ENCODE data around the gene ASRGL1.
A peak's percentile ranks its signal among the peaks of the same experiment; 100 is the strongest.

Gene ASRGL1

DNA sequence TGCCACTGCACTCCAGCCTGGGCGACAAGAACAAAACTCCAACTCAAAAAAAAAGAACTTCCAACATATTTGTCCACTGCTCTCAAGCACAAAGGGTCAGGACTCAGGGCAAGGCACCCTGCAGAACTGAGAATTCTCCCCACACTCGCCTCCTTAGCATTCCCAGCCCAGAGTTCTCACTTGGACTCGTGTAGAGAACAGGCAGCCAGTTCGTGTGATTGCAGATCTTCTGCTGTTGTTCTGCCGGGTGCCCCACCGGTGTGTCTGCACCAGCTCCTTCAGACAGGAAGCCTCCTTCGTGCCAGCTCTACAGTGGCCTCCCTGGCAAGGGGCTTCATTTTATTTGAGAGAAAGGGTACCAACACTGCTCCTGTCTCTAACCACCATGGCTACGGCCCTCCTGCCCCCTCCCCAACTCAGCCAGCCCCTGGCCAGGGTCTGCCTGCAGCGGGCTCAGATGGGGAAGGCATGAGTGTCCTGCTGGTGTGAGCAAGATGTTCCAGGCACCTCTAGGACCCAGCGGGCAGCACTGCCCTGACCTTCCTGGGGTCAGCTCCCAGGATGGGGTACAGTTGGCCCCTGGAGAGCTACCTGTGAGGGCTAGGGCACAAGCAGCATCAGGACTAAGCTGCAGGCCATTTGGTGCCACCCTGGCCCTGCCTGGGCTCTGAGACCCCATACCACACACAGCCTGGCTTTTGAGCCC, 62.1 kb downstream of the ASRGL1 start:
- Histone ChIP-seq H3K4ac (ENCODE audit: low read depth in 1 of 2, low read length in 2 of 2) (peak overlapping the region; percentile 21 to 35), H4K91ac (ENCODE audit: low read length) (peak overlapping the region; percentile 90), H2BK12ac (ENCODE audit: low read length in 2 of 2) (peak overlapping the region; percentile 40 to 79), H3K23ac (ENCODE audit: low read length in 2 of 2) (no peak overlapping the region), H3K27me3 (ENCODE audit: control insufficient read depth in 1 of 2, insufficient read depth in 1 of 2, low read length in 2 of 2) (no peaks in the 10 kb centered on the region), H3K18ac (ENCODE audit: low read depth in 1 of 2, low read length in 2 of 2) (peak overlapping the region; percentile 1 to 45), H3K27ac (ENCODE audit: low read length, poor library complexity, severe bottlenecking) (no peak overlapping the region), H3K4me2 (ENCODE audit: low read length, poor library complexity, severe bottlenecking) (no peak overlapping the region), H3K4me1 (ENCODE audit: control insufficient read depth, insufficient read depth, low read depth, low read length) (peaks cover 22% of the 10 kb centered on the region), H2AK5ac (ENCODE audit: low read length, severe bottlenecking) (peak overlapping the region; percentile 14), H3K9ac (ENCODE audit: low read length) (peak overlapping the region; percentile 29), H4K8ac (ENCODE audit: low read length) (peak overlapping the region; percentile 19), H2BK5ac (ENCODE audit: low read depth, low read length, poor library complexity, severe bottlenecking) (no peak overlapping the region), H3K79me1 (replicated peaks; ENCODE audit: low read length, poor library complexity, severe bottlenecking) (peaks cover 3% of the 10 kb centered on the region), H3K4me3 (ENCODE audit: insufficient read depth in 1 of 2, low read depth in 1 of 2, low read length in 2 of 2) (peak overlapping the region in 1 of 2 experiments; percentile 35), H2BK120ac (ENCODE audit: low read depth, low read length) (peak overlapping the region; percentile 76), H2AFZ (ENCODE audit: low read depth, low read length) (no peak overlapping the region), H3K14ac (ENCODE audit: low read length in 2 of 2) (peak overlapping the region in 1 of 2 experiments; percentile 37), H3K36me3 (ENCODE audit: control insufficient read depth in 1 of 2, insufficient read depth in 2 of 2, low read depth in 1 of 2, low read length in 2 of 2) (no peaks in the 10 kb centered on the region), H3K9me3 (ENCODE audit: control insufficient read depth, low read length) (no peaks in the 10 kb centered on the region), H2BK15ac (ENCODE audit: low read depth, poor library complexity, severe bottlenecking) (peak overlapping the region; percentile 60)
- 66% methylated on average over 9 of the region's 10 CpGs for WGBS
- no peak for DNase-seq

DNA sequence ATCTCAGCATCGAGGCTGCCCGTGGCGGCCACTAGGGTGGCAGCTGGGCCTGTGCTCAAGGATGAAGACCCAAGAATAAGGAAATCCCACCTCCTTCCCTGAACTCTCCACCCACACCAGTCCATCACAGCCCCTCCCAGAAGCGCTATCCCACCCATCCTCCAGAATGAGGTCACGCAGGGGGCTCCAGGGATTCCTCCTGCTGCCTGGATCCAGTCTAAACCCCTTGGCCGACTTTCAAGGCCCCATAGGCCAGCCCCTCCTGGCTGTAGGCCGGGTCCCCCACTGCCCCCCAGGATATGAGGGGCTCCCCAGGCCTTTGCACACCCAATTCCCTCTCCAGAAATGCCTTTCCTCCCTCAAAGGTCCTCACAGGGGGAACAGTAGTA, 62.6 kb downstream of the ASRGL1 start:
- Histone ChIP-seq H2BK5ac (ENCODE audit: low read depth, low read length, poor library complexity, severe bottlenecking) (no peak overlapping the region), H3K9me3 (ENCODE audit: control insufficient read depth, low read length) (no peaks in the 10 kb centered on the region), H3K4me2 (ENCODE audit: low read length, poor library complexity, severe bottlenecking) (no peak overlapping the region), H3K27ac (ENCODE audit: low read length, poor library complexity, severe bottlenecking) (no peak overlapping the region), H3K23ac (ENCODE audit: low read length in 2 of 2) (no peak overlapping the region), H3K4me1 (ENCODE audit: control insufficient read depth, insufficient read depth, low read depth, low read length) (peaks cover 20% of the 10 kb centered on the region), H2BK12ac (ENCODE audit: low read length in 2 of 2) (peak overlapping the region; percentile 40 to 55), H2AFZ (ENCODE audit: low read depth, low read length) (no peak overlapping the region), H2AK5ac (ENCODE audit: low read length, severe bottlenecking) (peak overlapping the region; percentile 14), H3K14ac (ENCODE audit: low read length in 2 of 2) (peak overlapping the region in 1 of 2 experiments; percentile 37), H3K36me3 (ENCODE audit: control insufficient read depth in 1 of 2, insufficient read depth in 2 of 2, low read depth in 1 of 2, low read length in 2 of 2) (no peaks in the 10 kb centered on the region), H4K91ac (ENCODE audit: low read length) (peak overlapping the region; percentile 90), H3K18ac (ENCODE audit: low read depth in 1 of 2, low read length in 2 of 2) (no peak overlapping the region), H3K79me1 (replicated peaks; ENCODE audit: low read length, poor library complexity, severe bottlenecking) (no peaks in the 10 kb centered on the region), H3K9ac (ENCODE audit: low read length) (peak overlapping the region; percentile 29), H4K8ac (ENCODE audit: low read length) (no peak overlapping the region), H2BK120ac (ENCODE audit: low read depth, low read length) (peak overlapping the region; percentile 80), H2BK15ac (ENCODE audit: low read depth, poor library complexity, severe bottlenecking) (peak overlapping the region; percentile 83), H3K4ac (ENCODE audit: low read depth in 1 of 2, low read length in 2 of 2) (peak overlapping the region in 1 of 2 experiments; percentile 35), H3K4me3 (ENCODE audit: insufficient read depth in 1 of 2, low read depth in 1 of 2, low read length in 2 of 2) (peak overlapping the region in 1 of 2 experiments; percentile 18), H3K27me3 (ENCODE audit: control insufficient read depth in 1 of 2, insufficient read depth in 1 of 2, low read length in 2 of 2) (no peaks in the 10 kb centered on the region)
- 72% methylated on average over 7 of the region's 7 CpGs for WGBS
- DNase-seq, result no peak

DNA sequence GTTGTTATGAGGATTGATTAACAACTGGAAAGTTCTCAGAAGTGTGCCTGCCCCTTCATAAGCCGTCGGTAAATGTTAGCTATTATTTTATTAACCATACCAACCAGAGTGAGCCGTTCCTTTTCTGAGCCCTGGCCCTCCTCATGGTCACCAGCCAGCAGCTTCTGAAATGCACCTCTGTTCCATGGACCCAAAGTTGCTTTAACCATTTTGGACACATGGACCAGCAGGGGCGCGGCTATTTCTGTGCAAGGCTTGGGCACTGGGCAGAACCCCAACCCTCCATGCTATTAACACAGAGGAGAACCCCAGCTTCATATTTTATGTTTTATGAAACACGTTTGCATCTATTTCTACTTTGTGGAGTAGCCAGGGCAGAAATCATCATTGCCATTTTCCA, 63.0 kb downstream of the ASRGL1 start:
- Histone ChIP-seq H3K4ac (ENCODE audit: low read depth in 1 of 2, low read length in 2 of 2) (peak overlapping the region in 1 of 2 experiments; percentile 26), H2BK5ac (ENCODE audit: low read depth, low read length, poor library complexity, severe bottlenecking) (no peak overlapping the region), H3K4me1 (ENCODE audit: control insufficient read depth, insufficient read depth, low read depth, low read length) (peaks cover 18% of the 10 kb centered on the region), H2AK5ac (ENCODE audit: low read length, severe bottlenecking) (no peak overlapping the region), H3K9me3 (ENCODE audit: control insufficient read depth, low read length) (no peaks in the 10 kb centered on the region), H3K36me3 (ENCODE audit: control insufficient read depth in 1 of 2, insufficient read depth in 2 of 2, low read depth in 1 of 2, low read length in 2 of 2) (no peaks in the 10 kb centered on the region), H2BK120ac (ENCODE audit: low read depth, low read length) (no peak overlapping the region), H3K27me3 (ENCODE audit: control insufficient read depth in 1 of 2, insufficient read depth in 1 of 2, low read length in 2 of 2) (no peaks in the 10 kb centered on the region), H3K79me1 (replicated peaks; ENCODE audit: low read length, poor library complexity, severe bottlenecking) (no peaks in the 10 kb centered on the region), H2BK15ac (ENCODE audit: low read depth, poor library complexity, severe bottlenecking) (no peak overlapping the region), H3K14ac (ENCODE audit: low read length in 2 of 2) (no peak overlapping the region), H2BK12ac (ENCODE audit: low read length in 2 of 2) (peak overlapping the region in 1 of 2 experiments; percentile 11), H2AFZ (ENCODE audit: low read depth, low read length) (no peak overlapping the region), H4K8ac (ENCODE audit: low read length) (no peak overlapping the region), H3K27ac (ENCODE audit: low read length, poor library complexity, severe bottlenecking) (no peak overlapping the region), H3K18ac (ENCODE audit: low read depth in 1 of 2, low read length in 2 of 2) (no peak overlapping the region), H3K4me2 (ENCODE audit: low read length, poor library complexity, severe bottlenecking) (no peak overlapping the region), H4K91ac (ENCODE audit: low read length) (no peak overlapping the region), H3K4me3 (ENCODE audit: insufficient read depth in 1 of 2, low read depth in 1 of 2, low read length in 2 of 2) (peak overlapping the region in 1 of 2 experiments; percentile 18), H3K23ac (ENCODE audit: low read length in 2 of 2) (no peak overlapping the region), H3K9ac (ENCODE audit: low read length) (peak overlapping the region; percentile 29)
- WGBS, result 96% methylated on average over 6 of the region's 6 CpGs
- no peak for DNase-seq

DNA sequence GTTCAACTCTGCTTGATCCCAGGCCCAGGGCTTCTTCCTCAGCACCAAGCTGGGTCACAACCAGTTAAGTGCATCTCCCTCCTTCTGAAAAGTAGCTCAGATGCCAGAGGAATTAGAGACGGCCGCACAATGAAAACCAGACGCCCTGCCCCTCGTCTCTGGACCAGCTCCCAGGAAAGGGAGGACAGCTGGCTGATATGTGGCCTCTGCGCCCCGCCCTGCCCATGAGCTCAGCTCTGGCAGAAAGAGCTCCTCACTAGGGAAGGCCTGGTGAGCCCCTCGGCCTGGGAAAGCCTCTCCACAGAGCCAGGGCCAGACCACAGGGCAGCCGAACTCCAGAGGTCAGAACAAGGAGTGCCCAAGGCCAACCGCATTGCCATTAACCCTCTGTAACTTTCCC, 63.5 kb downstream of the ASRGL1 start:
- Histone ChIP-seq H2BK5ac (ENCODE audit: low read depth, low read length, poor library complexity, severe bottlenecking) (no peak overlapping the region), H2BK12ac (ENCODE audit: low read length in 2 of 2) (peak overlapping the region in 1 of 2 experiments; percentile 4), H3K4me2 (ENCODE audit: low read length, poor library complexity, severe bottlenecking) (no peak overlapping the region), H2AK5ac (ENCODE audit: low read length, severe bottlenecking) (no peak overlapping the region), H3K4me1 (ENCODE audit: control insufficient read depth, insufficient read depth, low read depth, low read length) (peaks cover 18% of the 10 kb centered on the region), H3K4me3 (ENCODE audit: insufficient read depth in 1 of 2, low read depth in 1 of 2, low read length in 2 of 2) (peak overlapping the region in 1 of 2 experiments; percentile 15), H3K18ac (ENCODE audit: low read depth in 1 of 2, low read length in 2 of 2) (peak overlapping the region in 1 of 2 experiments; percentile 12), H3K9ac (ENCODE audit: low read length) (peak overlapping the region; percentile 29), H2BK15ac (ENCODE audit: low read depth, poor library complexity, severe bottlenecking) (no peak overlapping the region), H3K9me3 (ENCODE audit: control insufficient read depth, low read length) (no peaks in the 10 kb centered on the region), H3K27ac (ENCODE audit: low read length, poor library complexity, severe bottlenecking) (no peak overlapping the region), H2BK120ac (ENCODE audit: low read depth, low read length) (no peak overlapping the region), H3K14ac (ENCODE audit: low read length in 2 of 2) (no peak overlapping the region), H3K4ac (ENCODE audit: low read depth in 1 of 2, low read length in 2 of 2) (no peak overlapping the region), H3K27me3 (ENCODE audit: control insufficient read depth in 1 of 2, insufficient read depth in 1 of 2, low read length in 2 of 2) (no peaks in the 10 kb centered on the region), H3K79me1 (replicated peaks; ENCODE audit: low read length, poor library complexity, severe bottlenecking) (no peaks in the 10 kb centered on the region), H4K91ac (ENCODE audit: low read length) (no peak overlapping the region), H3K23ac (ENCODE audit: low read length in 2 of 2) (no peak overlapping the region), H2AFZ (ENCODE audit: low read depth, low read length) (no peak overlapping the region), H3K36me3 (ENCODE audit: control insufficient read depth in 1 of 2, insufficient read depth in 2 of 2, low read depth in 1 of 2, low read length in 2 of 2) (no peaks in the 10 kb centered on the region), H4K8ac (ENCODE audit: low read length) (peak overlapping the region; percentile 57)
- peak; percentile 61 for DNase-seq
- 35% methylated on average over 9 of the region's 9 CpGs for WGBS

Data from mesenchymal stem cell (in vitro differentiated cells and primary cell).